CD4-positive, alpha-beta T cell treated with Interleukin-15 for 4 hours (primary cell): Measurements from ENCODE around the gene TMEM238.
A peak's percentile ranks its signal among the peaks of the same experiment; 100 is the strongest.
"Not testable (repeated sequence)": the region's sequence is repeated elsewhere in the genome, so short reads cannot be mapped to it uniquely, and the experiment has no call there.

Experiments used
- DNase-seq: peaks from one replicate; pipeline ENCODE4 v3.0.0-alpha.2; 2020; ENCODE audit warnings: low spot score

TMEM238 gene

GRCh38 chr19:55401390-55401789 lies 17.3 kb upstream of the TMEM238 start:
- DNase-seq = not testable (repeated sequence)

- DNase-seq = no peak
Observed at GRCh38 chr19:55400281-55401087, 16.4 kb upstream of the TMEM238 start.

GRCh38 chr19:55398200-55398925 lies 14.3 kb upstream of the TMEM238 start:
- DNase-seq = no peak

- DNase-seq = no peak
Observed at GRCh38 chr19:55392820-55393761, 9.0 kb upstream of the TMEM238 start.

- DNase-seq = no peak
Observed at GRCh38 chr19:55391702-55392615, 7.9 kb upstream of the TMEM238 start.

- DNase-seq = no peak
Observed at GRCh38 chr19:55391191-55391670, 7.1 kb upstream of the TMEM238 start.

GRCh38 chr19:55390461-55390880 lies 6.4 kb upstream of the TMEM238 start:
- DNase-seq = no peak

GRCh38 chr19:55389386-55390317 lies 5.6 kb upstream of the TMEM238 start:
- no peak for DNase-seq

- no peak for DNase-seq
Observed at GRCh38 chr19:55387736-55388497, 3.8 kb upstream of the TMEM238 start.

GRCh38 chr19:55386493-55386971 lies 2.4 kb upstream of the TMEM238 start:
- no peak for DNase-seq

GRCh38 chr19:55385724-55386492 lies 1.8 kb upstream of the TMEM238 start, which contains the start of gene RPL28:
RPL28 (plus strand) TSS chr19:55385932; CDS start chr19:55386358, 426 bp downstream.
- DNase-seq = peak; percentile 99

GRCh38 chr19:55384920-55385723 lies 1.0 kb upstream of the TMEM238 start:
- DNase-seq = peak; percentile 98

GRCh38 chr19:55383279-55384130 lies 587 bp downstream of the TMEM238 start:
- DNase-seq = peak; percentile 41

- no peak for DNase-seq
Observed at GRCh38 chr19:55382522-55383054, 1.5 kb downstream of the TMEM238 start.

GRCh38 chr19:55382013-55382412 lies 2.1 kb downstream of the TMEM238 start:
- no peak for DNase-seq

- no peak for DNase-seq
Observed at GRCh38 chr19:55379174-55379573, 4.9 kb downstream of the TMEM238 start.
